Stimulated activated effector memory CD8-positive, alpha-beta T cell treated with anti-CD3 and anti-CD28 coated beads, Interleukin-12 subunit alpha, Interleukin-12 subunit beta, amount 100 ng/mL, for 72 hours (primary cell): ENCODE results near the gene XPC.
A peak's percentile ranks its signal among the peaks of the same experiment; 100 is the strongest.
"Not testable (repeated sequence)": the region's sequence is repeated elsewhere in the genome, so short reads cannot be mapped to it uniquely, and the experiment has no call there.

Source experiments
- ATAC-seq: fragments of 150-1000 bp; cut with Tn5 transposase; 2 replicates; pipeline ENCODE4 v1.10.0; 2021
- DNase-seq, 2 donors: peaks; one replicate each; pipeline ENCODE4 v3.0.0; 2021 to 2022; ENCODE audit warnings: low spot score in 2 of 2
- H3K27ac Mint-ChIP-seq: one replicate; pipeline ENCODE4 v1.8.0; 2022; ENCODE audit warnings: mild to moderate bottlenecking, mixed read lengths
- H3K36me3 Mint-ChIP-seq: one replicate; pipeline ENCODE4 v1.8.0; 2022; ENCODE audit warnings: mild to moderate bottlenecking, mixed read lengths
- H3K4me1 Mint-ChIP-seq: one replicate; pipeline ENCODE4 v1.8.0; 2022; ENCODE audit warnings: mixed read lengths
- H3K4me3 Mint-ChIP-seq: one replicate; pipeline ENCODE4 v1.8.0; 2022; ENCODE audit warnings: mild to moderate bottlenecking, mixed read lengths
- H3K9me3 Mint-ChIP-seq: one replicate; pipeline ENCODE4 v1.8.0; 2022; ENCODE audit warnings: mixed read lengths

The XPC gene

DNA sequence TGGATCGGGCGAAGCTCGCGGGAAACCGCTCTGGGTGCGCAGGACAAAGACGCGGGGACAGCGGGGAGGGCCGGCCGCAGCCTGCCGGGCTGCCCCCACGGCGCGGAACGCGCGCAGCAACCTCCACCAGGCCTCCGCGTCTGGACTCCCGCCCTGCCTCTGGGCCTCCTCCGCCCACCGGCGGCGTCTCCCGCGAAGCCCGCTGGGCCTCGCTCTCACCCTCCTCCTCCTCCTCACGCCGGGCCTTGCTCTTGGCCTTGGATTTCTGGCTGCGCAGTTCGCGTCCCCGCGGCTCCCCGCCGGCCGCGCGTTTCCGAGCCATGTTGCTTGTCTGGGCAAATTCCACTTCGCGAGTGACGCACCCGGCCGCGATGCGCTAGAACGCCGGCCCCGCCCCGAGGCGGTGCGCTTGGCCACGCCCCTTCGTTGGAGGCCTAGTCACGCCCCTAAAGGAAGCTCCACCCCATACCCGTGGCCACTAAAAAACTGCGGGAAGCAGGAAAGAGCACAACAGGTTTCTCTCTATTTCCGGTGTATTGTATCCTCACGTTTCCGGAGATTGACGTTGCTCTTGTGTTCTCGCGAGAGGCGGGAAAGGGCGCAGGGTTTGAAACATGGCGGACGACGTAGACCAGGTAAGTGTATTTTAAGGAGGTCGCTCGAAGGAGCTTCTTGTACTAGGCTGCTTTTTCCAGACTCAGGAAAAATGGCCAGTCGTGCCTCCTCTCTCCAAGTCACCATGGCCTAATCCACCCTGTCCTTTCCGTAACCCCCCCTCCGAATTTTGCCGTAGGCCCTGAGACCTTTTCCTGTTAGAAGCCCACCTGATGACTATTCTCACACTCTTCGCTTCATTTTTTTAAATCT, at the start of gene XPC, which contains the start of gene LSM3:
TSS of gene XPC (minus strand) at position 355 of the 867 bp plus-strand sequence. CDS start at position 322, 33 bp downstream.
TSS of gene LSM3 (plus strand) at position 571 of the 867 bp plus-strand sequence. CDS start at position 615, 44 bp downstream.
- peak within 1 kb of the TSS; percentile 99 for H3K27ac Mint-ChIP-seq
- peak within 1 kb of the TSS; percentile 86 for H3K4me3 Mint-ChIP-seq
- H3K4me1 Mint-ChIP-seq = peaks cover 44% of the 10 kb centered on the region
- peaks cover 57% of the 10 kb centered on the region for H3K36me3 Mint-ChIP-seq
- H3K9me3 Mint-ChIP-seq = no peaks in the 10 kb centered on the region
- DNase-seq = peak; percentile 96 to 99
- peak; percentile 94 for ATAC-seq

- DNase-seq (no peak), ATAC-seq (no peak)
- H3K4me3 Mint-ChIP-seq = no peak overlapping the region
- H3K27ac Mint-ChIP-seq = no peak overlapping the region
- no peaks in the 10 kb centered on the region for H3K9me3 Mint-ChIP-seq
- peaks cover 6% of the 10 kb centered on the region for H3K4me1 Mint-ChIP-seq
- no peaks in the 10 kb centered on the region for H3K36me3 Mint-ChIP-seq
These were observed 49.5 kb upstream of the XPC start for GRCh38 chr3:14227856-14228255.

- not testable (repeated sequence) for H3K4me3 Mint-ChIP-seq, H3K4me1 Mint-ChIP-seq, ATAC-seq, H3K36me3 Mint-ChIP-seq, H3K27ac Mint-ChIP-seq, H3K9me3 Mint-ChIP-seq, DNase-seq
These were observed 48.0 kb upstream of the XPC start for GRCh38 chr3:14226351-14226750.

DNA sequence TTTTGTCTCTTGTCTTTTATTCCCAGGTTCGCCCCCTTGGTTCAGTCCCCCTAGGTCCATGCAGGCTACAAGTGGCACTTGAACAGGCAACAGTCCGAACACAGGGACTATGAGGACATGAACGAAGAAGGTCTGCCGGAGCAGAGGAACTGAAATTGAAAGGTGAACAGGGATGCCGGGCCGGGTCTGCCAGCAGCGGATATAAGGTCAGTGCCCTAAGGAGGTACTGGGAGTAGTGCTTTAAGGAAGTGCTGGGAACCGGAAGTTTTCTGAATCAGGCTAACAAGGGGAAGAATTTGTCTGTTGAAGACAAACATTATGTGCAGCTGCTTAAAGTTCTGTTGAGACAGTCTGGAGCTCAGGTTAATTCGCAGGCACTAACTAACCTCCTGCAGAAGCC, 47.0 kb upstream of the XPC start:
- no peaks in the 10 kb centered on the region for H3K36me3 Mint-ChIP-seq
- DNase-seq (no peak), ATAC-seq (no peak)
- peaks cover 10% of the 10 kb centered on the region for H3K9me3 Mint-ChIP-seq
- H3K27ac Mint-ChIP-seq = no peak overlapping the region
- H3K4me3 Mint-ChIP-seq = no peak overlapping the region
- H3K4me1 Mint-ChIP-seq = no peaks in the 10 kb centered on the region

- DNase-seq = no peak
- H3K4me3 Mint-ChIP-seq = no peak overlapping the region
- ATAC-seq = no peak
- H3K36me3 Mint-ChIP-seq = no peaks in the 10 kb centered on the region
- no peak overlapping the region for H3K27ac Mint-ChIP-seq
- H3K9me3 Mint-ChIP-seq = peaks cover 13% of the 10 kb centered on the region
- no peaks in the 10 kb centered on the region for H3K4me1 Mint-ChIP-seq
These were observed 46.5 kb upstream of the XPC start for GRCh38 chr3:14224895-14225294.

DNA sequence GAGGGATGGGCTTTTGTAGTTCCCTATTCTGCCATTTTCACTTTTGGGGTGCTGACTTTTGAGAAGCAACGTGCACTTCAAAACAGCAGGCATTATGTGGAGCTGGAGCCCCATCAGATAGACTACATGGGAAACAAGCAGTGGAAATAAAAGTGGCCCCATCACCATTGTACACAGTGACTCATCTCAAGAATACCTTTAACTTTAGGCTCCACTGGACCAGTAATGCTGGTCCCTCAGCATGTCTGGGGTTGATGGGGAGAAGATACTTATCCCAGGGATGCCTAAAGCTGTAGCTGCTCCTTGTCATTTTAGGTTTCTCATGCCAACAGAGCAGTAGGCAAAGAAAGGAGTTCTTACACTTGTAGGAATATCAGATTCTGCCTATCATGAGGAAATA, 45.2 kb upstream of the XPC start:
- DNase-seq (no peak), ATAC-seq (no peak)
- Mint-ChIP-seq H3K27ac (no peak overlapping the region), H3K4me1 (no peaks in the 10 kb centered on the region), H3K4me3 (no peak overlapping the region), H3K36me3 (no peaks in the 10 kb centered on the region), H3K9me3 (peaks cover 14% of the 10 kb centered on the region)

DNA sequence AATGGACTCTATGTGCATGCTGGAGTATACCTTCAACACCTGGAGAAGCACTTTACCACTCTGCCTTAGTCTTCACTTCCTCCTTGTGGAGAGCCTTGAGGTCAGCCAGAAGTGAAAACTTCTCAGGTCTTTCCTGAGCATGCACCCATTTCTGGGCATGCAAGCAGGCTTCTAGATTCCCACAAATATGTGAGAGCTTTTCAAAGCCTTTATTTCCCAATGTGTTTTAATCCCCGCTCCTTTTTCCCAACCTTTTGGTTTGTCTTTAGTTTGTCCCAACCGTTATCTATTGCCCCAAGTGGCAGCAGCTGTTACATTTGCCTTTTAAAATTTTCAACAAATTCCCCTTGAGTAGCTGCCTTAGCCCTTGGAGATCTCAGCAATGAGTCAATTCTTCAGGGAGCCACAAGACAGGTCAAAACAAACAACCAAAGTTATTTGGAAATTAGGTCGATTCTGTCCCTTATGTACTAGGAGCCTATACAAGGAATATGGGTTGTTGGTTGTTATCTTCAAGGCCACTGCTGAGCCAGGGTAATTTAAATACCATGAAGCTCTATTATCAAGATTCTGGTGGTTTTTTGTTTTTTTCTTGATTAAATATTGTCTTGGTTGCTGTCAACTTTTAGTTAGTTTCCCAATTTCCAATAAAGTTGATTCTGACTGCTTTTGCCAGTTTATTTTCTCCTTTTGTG, 44.6 kb upstream of the XPC start:
- Mint-ChIP-seq H3K4me3 (no peak overlapping the region), H3K4me1 (no peaks in the 10 kb centered on the region), H3K27ac (no peak overlapping the region), H3K36me3 (no peaks in the 10 kb centered on the region), H3K9me3 (peaks cover 14% of the 10 kb centered on the region)
- ATAC-seq (no peak), DNase-seq (no peak)

- ATAC-seq = no peak
- DNase-seq = no peak
- Mint-ChIP-seq H3K4me1 (no peaks in the 10 kb centered on the region), H3K27ac (no peak overlapping the region), H3K9me3 (peaks cover 14% of the 10 kb centered on the region), H3K4me3 (no peak overlapping the region), H3K36me3 (no peaks in the 10 kb centered on the region)
These were observed 44.1 kb upstream of the XPC start for GRCh38 chr3:14222457-14222856.

- DNase-seq (no peak), ATAC-seq (no peak)
- Mint-ChIP-seq H3K4me3 (no peak overlapping the region), H3K4me1 (no peaks in the 10 kb centered on the region), H3K9me3 (peaks cover 14% of the 10 kb centered on the region), H3K27ac (no peak overlapping the region), H3K36me3 (no peaks in the 10 kb centered on the region)
These were observed 43.5 kb upstream of the XPC start for GRCh38 chr3:14221902-14222301.

- DNase-seq (no peak), ATAC-seq (no peak)
- Mint-ChIP-seq H3K4me3 (no peak overlapping the region), H3K9me3 (peaks cover 14% of the 10 kb centered on the region), H3K36me3 (no peaks in the 10 kb centered on the region), H3K27ac (no peak overlapping the region), H3K4me1 (no peaks in the 10 kb centered on the region)
These were observed 42.5 kb upstream of the XPC start for GRCh38 chr3:14220933-14221332.

DNA sequence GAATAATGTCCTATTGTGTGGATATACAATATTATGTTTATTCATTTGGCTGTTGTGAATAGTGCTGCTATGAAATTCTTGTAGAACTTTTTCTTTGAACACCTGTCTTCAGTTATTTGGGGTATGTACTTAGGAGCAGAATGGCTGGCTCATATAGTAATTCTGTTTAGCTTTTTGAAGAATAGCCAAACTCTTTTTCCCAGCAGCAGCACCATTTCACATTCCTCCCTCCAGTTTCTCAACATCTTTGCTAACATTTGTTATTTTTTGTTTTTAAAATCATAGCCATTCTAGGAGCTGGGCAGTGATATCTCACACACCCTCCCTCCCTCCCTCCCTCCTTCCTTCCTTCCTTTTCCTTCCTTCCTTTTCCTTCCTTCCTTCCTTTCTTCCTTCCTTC, 40.0 kb upstream of the XPC start:
- Mint-ChIP-seq H3K4me3 (no peak overlapping the region), H3K4me1 (no peaks in the 10 kb centered on the region), H3K36me3 (no peaks in the 10 kb centered on the region), H3K9me3 (peaks cover 14% of the 10 kb centered on the region), H3K27ac (no peak overlapping the region)
- no peak for DNase-seq
- no peak for ATAC-seq

DNA sequence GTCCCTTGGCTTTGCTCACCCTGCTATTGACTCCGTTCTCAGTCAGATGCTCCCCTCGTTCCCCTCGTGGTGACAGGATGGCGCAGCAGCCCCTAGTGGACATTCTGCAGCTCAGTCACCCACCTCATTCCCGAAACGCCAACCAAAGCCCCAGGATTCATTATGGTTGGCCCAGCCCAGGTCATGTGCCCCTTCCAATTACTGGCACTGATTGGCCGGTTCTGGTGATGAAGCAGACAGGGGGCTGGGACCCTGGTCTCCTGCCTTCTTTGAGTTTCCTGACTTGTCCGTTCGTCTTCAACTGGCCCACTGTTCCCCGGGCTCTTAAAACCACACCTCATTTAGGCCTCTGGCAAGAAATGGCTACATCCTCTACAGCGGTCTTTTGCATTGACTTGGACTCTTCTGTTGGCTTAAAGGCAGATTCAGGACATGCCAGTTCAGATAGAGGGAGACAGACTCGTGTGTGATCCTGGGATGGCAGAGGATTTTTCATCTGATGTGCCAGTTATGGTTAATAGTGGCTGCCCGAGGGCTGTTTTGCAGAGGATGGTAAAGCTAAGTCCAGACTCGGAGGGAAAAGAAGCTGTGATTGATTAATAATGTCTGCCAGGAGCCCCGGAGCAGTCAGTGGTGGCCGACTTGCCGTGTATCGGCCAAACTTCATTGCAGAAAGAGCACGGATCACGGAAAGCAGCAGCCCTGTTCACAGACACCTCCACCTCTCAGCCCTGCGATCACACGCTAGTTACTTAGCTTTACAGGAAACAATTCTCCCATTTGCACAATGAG, 38.1 kb upstream of the XPC start:
- Mint-ChIP-seq H3K27ac (no peak overlapping the region), H3K9me3 (peaks cover 11% of the 10 kb centered on the region), H3K4me1 (no peaks in the 10 kb centered on the region), H3K36me3 (no peaks in the 10 kb centered on the region), H3K4me3 (no peak overlapping the region)
- DNase-seq (no peak), ATAC-seq (peak; percentile 55)

- DNase-seq (no peak), ATAC-seq (no peak)
- Mint-ChIP-seq H3K4me1 (no peaks in the 10 kb centered on the region), H3K9me3 (no peaks in the 10 kb centered on the region), H3K4me3 (no peak overlapping the region), H3K27ac (no peak overlapping the region), H3K36me3 (no peaks in the 10 kb centered on the region)
These were observed 36.4 kb upstream of the XPC start for GRCh38 chr3:14214764-14215163.

GRCh38 chr3:14213066-14213774, 34.8 kb upstream of the XPC start:
- ATAC-seq (no peak), DNase-seq (no peak)
- Mint-ChIP-seq H3K27ac (no peak overlapping the region), H3K36me3 (no peaks in the 10 kb centered on the region), H3K4me3 (no peak overlapping the region), H3K9me3 (no peaks in the 10 kb centered on the region), H3K4me1 (no peaks in the 10 kb centered on the region)

- DNase-seq = no peak
- no peak for ATAC-seq
These were observed 33.6 kb upstream of the XPC start for GRCh38 chr3:14212032-14212431.

More at GRCh38 chr3:14212032-14212431, 33.6 kb upstream of the XPC start:
- Mint-ChIP-seq H3K27ac (no peak overlapping the region), H3K4me1 (no peaks in the 10 kb centered on the region), H3K9me3 (no peaks in the 10 kb centered on the region), H3K4me3 (no peak overlapping the region), H3K36me3 (no peaks in the 10 kb centered on the region)
